Measurements from ENCODE around the gene SNX4.

DNA sequence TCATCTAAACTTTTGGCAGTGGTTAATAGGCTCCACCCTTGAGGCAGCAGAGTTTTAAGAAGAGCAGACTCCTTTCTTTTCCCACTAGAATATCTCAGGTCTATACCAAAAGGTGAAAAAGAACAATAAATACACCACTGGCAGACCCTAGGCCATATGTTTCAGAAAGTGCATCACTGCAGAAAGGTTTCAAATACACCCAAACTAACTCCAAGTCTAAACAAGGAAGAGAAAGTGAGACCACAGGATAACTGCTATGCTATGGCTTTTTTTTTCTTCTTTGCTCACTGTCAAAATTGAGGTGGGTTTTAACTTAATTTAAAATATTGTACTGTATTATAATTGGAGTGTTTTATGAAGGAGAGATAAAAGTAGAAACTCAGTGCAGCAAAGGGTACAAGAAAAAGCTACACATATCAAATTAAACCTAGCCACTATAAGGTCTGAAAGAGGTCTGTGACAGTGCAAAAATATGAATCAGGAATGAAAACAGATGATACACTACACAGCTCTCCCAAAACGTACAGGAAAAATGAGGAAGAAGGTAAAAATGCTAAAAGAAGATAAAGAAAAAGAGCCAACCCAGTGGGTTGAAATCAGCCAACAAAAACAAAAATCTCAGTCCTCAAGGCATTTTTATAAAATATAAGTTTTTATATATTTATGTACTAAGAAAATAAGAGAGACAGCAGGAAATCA is 8.4 kb downstream of the SNX4 start:
- TF ChIP-seq, protein P1, sequence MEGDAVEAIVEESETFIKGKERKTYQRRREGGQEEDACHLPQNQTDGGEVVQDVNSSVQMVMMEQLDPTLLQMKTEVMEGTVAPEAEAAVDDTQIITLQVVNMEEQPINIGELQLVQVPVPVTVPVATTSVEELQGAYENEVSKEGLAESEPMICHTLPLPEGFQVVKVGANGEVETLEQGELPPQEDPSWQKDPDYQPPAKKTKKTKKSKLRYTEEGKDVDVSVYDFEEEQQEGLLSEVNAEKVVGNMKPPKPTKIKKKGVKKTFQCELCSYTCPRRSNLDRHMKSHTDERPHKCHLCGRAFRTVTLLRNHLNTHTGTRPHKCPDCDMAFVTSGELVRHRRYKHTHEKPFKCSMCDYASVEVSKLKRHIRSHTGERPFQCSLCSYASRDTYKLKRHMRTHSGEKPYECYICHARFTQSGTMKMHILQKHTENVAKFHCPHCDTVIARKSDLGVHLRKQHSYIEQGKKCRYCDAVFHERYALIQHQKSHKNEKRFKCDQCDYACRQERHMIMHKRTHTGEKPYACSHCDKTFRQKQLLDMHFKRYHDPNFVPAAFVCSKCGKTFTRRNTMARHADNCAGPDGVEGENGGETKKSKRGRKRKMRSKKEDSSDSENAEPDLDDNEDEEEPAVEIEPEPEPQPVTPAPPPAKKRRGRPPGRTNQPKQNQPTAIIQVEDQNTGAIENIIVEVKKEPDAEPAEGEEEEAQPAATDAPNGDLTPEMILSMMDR (IDR thresholded peaks at IDR 0.05), result no peak
- TF ChIP-seq POLR2A (IDR thresholded peaks at IDR 0.05; ENCODE audit: low read depth) (no peak), EP300 (IDR thresholded peaks at IDR 0.05) (no peak), POLR2AphosphoS5 (IDR thresholded peaks at IDR 0.05) (no peak)

Data from esophagus muscularis mucosa (tissue), 4 donors.